Omental fat pad (tissue), 4 donors: ENCODE measurements around the gene MAML1. TPM values are rescaled to one million over a fixed set of nuclear protein-coding genes. Genes with fewer than 3 reads are reported as not detected.
"Not testable (repeated sequence)": the region's sequence is repeated elsewhere in the genome, so short reads cannot be mapped to it uniquely, and the experiment has no call there.

Experiments
- ATAC-seq: fragments of 150-250 bp; one replicate; pipeline ENCODE4 v1.9.1; 2016; ENCODE audit warnings: mild to moderate bottlenecking, moderate library complexity; ENCODE audit not compliant: low FRiP score
- DNase-seq: peaks from one replicate; pipeline ENCODE4 v3.0.0-alpha.2; 2019; ENCODE audit warnings: low spot score
- total RNA-seq, 4 donors: library from RNA; depleted of rRNA; stranded (reverse); fragments of >200 nt; gene quantifications; one replicate each; pipeline ENCODE4 v1.1.0, GENCODE V29; 2016
- TF ChIP-seq, protein P1 (sequence below), 3 donors: fragments of 450-650 bp; IDR thresholded peaks; one replicate each; pipeline ENCODE4 v1.5.1; 2016 to 2017; ENCODE audit warnings: antibody characterized with exemption in 3 of 3, mild to moderate bottlenecking in 3 of 3, moderate library complexity in 2 of 3

The MAML1 gene
- total RNA-seq, 4 donors from 2014 or later, result 12.6 to 28.1 (median 21.1) TPM

DNA sequence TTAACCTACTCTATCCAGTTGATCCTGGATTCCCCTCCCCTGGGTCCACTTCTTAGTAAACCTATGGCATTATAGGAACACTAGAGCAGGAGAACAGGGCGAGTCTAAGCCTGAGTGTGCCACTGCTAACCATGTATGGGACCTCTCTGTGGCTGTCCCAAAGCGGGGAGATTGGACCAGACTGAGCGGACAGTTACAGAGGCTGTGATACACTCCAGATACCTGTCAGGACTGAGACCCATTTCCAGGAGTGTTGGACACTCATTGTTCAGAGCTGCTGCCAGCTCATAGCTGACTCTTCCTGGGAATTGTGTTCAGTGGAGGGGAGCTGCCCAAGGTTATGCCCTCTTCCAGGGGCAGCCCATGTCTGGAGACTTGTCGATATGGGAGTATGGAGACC is 49.2 kb downstream of the MAML1 start:
- ATAC-seq, result no peak
- DNase-seq, result no peak
- TF ChIP-seq, protein P1, sequence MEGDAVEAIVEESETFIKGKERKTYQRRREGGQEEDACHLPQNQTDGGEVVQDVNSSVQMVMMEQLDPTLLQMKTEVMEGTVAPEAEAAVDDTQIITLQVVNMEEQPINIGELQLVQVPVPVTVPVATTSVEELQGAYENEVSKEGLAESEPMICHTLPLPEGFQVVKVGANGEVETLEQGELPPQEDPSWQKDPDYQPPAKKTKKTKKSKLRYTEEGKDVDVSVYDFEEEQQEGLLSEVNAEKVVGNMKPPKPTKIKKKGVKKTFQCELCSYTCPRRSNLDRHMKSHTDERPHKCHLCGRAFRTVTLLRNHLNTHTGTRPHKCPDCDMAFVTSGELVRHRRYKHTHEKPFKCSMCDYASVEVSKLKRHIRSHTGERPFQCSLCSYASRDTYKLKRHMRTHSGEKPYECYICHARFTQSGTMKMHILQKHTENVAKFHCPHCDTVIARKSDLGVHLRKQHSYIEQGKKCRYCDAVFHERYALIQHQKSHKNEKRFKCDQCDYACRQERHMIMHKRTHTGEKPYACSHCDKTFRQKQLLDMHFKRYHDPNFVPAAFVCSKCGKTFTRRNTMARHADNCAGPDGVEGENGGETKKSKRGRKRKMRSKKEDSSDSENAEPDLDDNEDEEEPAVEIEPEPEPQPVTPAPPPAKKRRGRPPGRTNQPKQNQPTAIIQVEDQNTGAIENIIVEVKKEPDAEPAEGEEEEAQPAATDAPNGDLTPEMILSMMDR (IDR thresholded peaks at IDR 0.05), result no peak

DNA sequence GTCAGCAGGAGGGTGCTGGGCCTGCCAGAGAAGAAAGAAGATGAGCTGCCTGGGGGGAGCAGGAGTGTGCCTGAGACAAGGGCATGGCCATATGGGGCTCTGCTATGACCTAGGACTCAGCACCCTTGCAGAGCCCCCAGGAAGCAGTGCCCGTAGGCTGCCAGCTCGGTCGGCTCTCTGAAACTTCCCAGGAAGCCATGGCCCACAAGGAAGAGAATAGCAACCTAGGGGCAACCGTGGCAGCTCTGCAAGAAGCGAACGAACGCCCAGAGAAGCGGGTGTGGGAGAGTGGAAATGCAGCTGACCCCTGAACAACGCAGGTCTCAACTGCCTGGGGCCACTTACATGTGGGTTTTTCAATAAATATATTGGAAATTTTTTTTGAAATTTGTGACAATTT is 50.5 kb downstream of the MAML1 start:
- ATAC-seq (no peak), DNase-seq (no peak)
- TF ChIP-seq, protein P1 (IDR thresholded peaks at IDR 0.05), result no peak

DNA sequence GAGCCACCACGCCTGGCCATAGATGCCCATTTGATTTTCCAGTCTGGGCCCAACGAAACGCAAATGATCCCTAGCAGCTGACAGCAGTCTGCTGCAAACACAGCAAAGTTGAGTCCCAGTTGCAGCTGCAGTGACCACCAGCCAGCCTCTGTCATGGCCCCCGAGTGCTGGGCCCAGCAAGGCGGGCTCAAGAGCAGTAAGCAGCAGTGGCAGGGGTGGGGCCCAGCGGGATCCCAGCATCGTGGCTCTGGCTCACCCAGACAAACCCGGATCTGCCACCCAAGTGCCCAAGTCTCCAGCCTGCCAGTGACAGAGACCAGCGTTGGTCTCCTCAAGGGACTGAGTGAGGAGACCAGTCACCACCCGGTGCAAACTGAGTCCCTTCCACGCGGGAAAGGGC is 54.2 kb downstream of the MAML1 start:
- TF ChIP-seq, protein P1 (IDR thresholded peaks at IDR 0.05), result no peak
- no peak for ATAC-seq
- no peak for DNase-seq

DNA sequence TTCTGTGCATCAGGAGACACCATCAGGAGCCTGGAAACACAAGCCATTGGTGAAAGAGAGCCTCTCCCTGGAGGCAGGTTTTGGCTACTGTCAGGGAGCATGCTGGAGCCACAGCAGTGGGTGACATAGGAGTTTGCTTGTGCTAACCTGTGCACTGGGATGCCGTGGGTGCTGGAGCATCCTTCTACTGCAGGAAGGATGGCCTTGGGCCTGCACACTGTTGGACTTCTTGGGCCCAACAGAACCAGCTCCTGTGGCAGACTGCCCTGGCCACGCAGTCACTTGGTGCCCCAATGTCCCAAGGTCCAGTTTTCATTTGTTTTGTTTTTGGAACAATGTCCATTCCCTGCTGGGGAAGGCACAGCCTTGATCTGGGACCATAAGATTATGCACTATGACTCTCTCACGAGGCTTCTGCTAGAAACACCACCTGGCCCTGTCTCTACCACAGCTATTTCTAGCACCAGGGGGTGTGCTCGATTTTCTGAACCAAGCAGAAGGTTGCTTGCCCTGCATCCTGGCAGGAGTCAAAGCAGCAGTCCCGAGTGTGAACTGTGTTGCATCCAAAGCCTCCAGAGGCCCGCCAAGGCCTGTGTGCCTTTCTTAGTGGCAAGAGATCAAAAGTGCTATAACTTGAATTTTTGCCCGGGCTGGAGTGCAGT is 55.7 kb downstream of the MAML1 start:
- DNase-seq (no peak), ATAC-seq (no peak)
- TF ChIP-seq, protein P1 (IDR thresholded peaks at IDR 0.05), result no peak

DNA sequence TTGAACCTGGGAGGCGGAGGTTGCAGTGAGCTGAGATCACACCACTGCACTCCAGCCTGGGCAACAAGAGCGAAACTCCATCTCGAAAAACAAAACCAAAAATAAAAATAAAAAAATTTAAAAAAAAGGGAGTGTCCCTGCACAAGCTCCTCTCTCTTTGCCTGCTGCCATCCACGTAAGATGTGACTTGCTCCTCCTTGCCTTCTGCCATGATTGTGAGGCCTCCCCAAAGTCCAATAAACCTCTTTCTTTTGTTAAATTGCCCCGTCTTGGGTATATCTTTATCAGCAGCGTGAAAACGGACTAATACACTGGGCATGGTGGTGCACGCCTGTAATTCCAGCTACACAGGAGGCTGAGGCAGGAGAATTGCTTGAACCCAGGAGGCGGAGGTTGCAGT is 56.7 kb downstream of the MAML1 start:
- not testable (repeated sequence) for ATAC-seq, DNase-seq

DNA sequence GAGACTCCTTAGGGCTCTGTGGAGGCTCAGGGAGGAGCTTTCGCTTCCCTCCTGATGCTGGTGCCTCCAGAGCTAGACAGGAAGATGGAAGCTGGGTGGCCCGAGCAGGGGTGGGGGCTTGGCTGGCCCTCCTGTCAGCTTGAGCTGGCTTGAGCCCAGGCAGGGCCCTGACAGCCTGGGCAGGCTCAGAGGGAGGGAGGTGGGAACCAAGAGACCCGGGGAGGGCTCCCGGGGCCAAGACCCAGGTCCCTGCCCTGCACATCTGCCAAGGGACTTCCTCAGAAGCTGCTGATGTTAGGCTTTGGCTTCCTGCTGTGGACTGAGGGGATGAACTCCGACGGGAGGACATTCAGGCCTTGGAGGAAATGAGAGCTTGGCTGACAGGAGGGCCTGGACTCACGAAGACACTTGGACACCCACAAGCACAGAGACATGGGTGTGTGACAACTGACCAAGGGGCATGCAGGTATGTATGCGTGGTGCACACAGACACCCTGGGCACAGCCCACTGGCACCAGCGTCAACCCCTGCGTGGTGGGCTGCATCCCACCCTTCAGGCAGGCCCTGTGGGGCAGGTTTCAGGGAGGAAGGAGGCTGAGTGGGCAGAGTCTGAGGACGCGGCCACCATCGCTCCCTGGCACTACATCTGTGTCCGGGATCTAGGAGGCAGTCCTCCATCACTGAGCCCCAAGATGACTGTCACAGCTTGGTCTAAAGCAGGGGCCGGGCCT is 59.4 kb downstream of the MAML1 start:
- no peak for ATAC-seq

DNA sequence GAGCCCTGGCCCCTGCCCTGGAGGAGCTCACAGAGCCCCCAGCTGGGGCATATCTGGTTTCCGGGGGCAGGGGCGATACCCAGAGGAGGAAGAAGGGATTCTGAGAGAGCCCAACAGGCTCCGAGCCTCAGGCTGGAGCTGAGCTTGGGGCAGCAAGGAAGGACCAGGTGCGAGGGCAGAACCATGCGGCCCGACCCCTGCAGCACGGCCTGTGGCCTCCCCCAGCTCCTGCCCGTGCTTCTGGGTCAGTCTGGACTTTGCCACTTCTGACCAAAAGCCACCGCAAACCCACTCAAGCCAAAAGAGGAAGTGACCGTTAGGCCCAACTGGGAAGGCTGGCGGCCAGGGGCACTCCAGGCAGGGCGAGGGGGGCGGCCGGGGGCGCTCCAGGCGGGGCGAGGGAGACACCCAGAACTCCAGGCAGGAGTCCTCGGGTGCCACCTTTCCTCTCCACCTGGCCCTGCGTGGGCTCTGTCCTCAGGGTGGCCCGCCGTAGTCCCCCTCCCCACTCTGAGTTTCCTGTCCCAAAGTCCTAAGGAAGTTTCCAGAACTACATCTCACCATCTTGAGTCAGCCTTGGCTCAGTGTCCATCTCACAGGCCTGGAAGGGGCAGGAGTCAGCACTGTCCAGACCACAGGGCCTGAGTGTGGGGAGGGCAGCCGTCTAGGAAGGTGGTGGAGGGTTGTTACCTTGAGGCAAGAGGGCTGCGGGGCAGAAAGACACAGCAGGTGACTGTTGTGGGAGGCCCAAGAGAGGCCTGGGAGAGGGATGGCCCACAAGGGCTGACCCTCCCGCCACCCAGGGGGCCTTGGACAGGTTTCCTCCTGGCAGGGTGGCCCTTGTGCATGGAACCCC is 60.2 kb downstream of the MAML1 start:
- TF ChIP-seq, protein P1 (IDR thresholded peaks at IDR 0.05), result no peak
- no peak for DNase-seq

More for the DNA sequence above, 59.4 kb downstream of the MAML1 start:
- TF ChIP-seq, protein P1 (IDR thresholded peaks at IDR 0.05), result no peak
- no peak for DNase-seq

More for the DNA sequence above, 60.2 kb downstream of the MAML1 start:
- no peak for ATAC-seq
